Brain microvascular endothelial cell (primary cell): ENCODE results near the gene MYO1A.

Source experiments
- DNase-seq: peaks from one replicate; pipeline ENCODE4 v3.0.0-alpha.2; 2020
- H3K27ac ChIP-seq: fragments of 250-450 bp; sonication (Bioruptor Pico); 2 replicates; pipeline ENCODE4 v1.5.1; 2020; ENCODE audit warnings: mild to moderate bottlenecking, moderate library complexity
- H3K27me3 ChIP-seq: fragments of 250-450 bp; sonication (Bioruptor Pico); replicated peaks from 2 replicates; pipeline ENCODE4 v1.5.1; 2020; ENCODE audit warnings: mild to moderate bottlenecking
- H3K36me3 ChIP-seq: fragments of 250-450 bp; sonication (Bioruptor Pico); replicated peaks from 2 replicates; pipeline ENCODE4 v1.5.1; 2020; ENCODE audit warnings: mild to moderate bottlenecking
- H3K4me3 ChIP-seq: 2 replicates; pipeline ENCODE4 v1.5.1; 2011; ENCODE audit warnings: low read depth, mild to moderate bottlenecking, control low read depth, low read length, moderate library complexity
- CTCF ChIP-seq: IDR thresholded peaks from 2 replicates; pipeline ENCODE4 v1.5.1; 2011; ENCODE audit warnings: low read depth, mild to moderate bottlenecking, moderate library complexity, low read length, control low read depth, inconsistent platforms; ENCODE audit errors: missing control alignments
- in situ Hi-C: cut with HindIII; loops from 2 replicates; pipeline ENCODE4 v1.10.0; 2017; ENCODE audit warnings: low sequenced_read_pairs, low pct_ligation_motif_present

Gene MYO1A

DNA sequence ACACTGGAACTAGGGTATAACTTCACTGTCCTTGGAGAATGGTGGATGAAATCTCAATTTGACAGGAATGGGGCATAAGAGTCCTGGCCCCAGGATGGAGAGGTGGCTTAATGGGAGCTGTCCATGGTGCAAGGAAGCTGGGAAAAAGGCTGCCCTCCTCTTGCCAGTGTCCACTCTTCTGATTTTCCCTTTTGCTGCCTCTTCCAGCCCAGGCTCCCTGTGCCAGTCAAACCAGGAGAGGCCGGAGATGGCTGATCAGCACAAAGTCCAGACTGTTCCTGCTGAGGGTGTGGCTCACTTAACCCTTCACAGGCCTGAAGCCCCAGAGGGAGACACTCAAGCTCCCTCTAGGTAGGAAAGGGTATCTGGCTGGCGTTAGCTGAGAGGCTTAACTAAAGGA is at the start of gene MYO1A:
Gene MYO1A (minus strand): TSS at position 240 of the 400 bp plus-strand sequence. CDS start 1,806 bp downstream, outside the sequence.
- no peak within 1 kb of the TSS for H3K4me3 ChIP-seq
- no peaks in the 10 kb centered on the region for H3K36me3 ChIP-seq
- in situ Hi-C loops, result no loop called here
- no peak within 1 kb of the TSS for H3K27ac ChIP-seq
- no peak for DNase-seq
- no peaks in the 10 kb centered on the region for H3K27me3 ChIP-seq
- TF ChIP-seq CTCF, result no peak

DNA sequence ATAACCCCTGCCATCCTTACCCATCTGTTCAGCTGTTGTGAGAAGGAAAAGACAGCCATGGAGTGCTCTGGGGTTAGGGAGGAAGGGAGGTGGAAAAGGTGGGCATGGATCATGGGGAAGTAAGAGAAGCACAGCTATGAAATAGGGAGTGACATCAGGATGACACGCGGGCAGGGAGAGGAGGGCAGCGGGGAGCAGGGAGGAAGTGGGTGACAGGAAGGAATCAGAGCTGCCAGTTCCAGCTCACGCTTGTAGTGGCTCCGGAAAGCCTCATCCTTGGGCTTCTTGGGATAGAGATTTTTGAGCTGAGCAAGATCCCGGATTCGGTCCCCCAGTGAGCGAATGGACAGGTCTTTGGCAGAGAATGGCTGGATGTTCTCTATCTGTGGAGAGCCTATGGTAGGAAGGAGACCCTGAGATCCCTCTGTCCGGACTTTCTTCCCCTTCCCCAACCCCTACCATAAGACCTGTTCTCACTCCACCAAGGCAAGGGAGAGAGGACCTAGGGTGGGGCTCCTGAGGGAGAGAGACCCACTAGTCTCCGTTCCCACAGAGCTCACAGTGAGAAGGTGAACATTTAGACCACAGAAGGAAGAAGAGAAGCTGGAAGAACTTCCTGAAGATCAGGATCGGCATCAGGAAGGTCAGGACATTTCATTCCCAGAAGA is 49.3 kb upstream of the MYO1A start:
- Histone ChIP-seq H3K4me3 (no peak overlapping the region), H3K27ac (no peak overlapping the region), H3K36me3 (peaks cover 56% of the 10 kb centered on the region), H3K27me3 (no peaks in the 10 kb centered on the region)
- in situ Hi-C loops, result no loop called here
- TF ChIP-seq CTCF, result no peak
- no peak for DNase-seq

- H3K27me3 ChIP-seq, result no peaks in the 10 kb centered on the region
- no peak for TF ChIP-seq CTCF
- no peak for DNase-seq
- H3K4me3 ChIP-seq, result no peak overlapping the region
- peaks cover 55% of the 10 kb centered on the region for H3K36me3 ChIP-seq
- H3K27ac ChIP-seq, result no peak overlapping the region
- in situ Hi-C loops, result no loop called here
Observed at GRCh38 chr12:57098546-57098945, 48.6 kb upstream of the MYO1A start.

DNA sequence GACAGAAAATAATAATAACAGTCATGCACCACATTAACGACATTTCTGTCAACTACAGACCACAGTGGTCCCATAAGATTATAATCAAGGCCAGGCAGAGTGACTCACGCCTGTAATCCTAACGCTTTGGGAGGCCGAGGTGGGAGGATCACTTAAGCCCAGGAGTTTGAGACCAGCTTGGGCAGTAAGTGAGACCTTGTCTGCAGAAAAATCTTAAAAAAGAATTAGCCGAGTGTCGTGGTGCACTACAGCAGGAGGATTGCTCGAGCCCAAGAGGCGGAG is 47.6 kb upstream of the MYO1A start:
- in situ Hi-C loops, result no loop called here
- no peak overlapping the region for H3K27ac ChIP-seq
- no peak overlapping the region for H3K4me3 ChIP-seq
- DNase-seq, result no peak
- no peak for TF ChIP-seq CTCF
- H3K27me3 ChIP-seq, result no peaks in the 10 kb centered on the region
- peaks cover 61% of the 10 kb centered on the region for H3K36me3 ChIP-seq

GRCh38 chr12:57096748-57097553 is 47.0 kb upstream of the MYO1A start:
- in situ Hi-C loops, result no loop called here
- Histone ChIP-seq H3K4me3 (no peak overlapping the region), H3K27ac (no peak overlapping the region), H3K27me3 (no peaks in the 10 kb centered on the region), H3K36me3 (peaks cover 62% of the 10 kb centered on the region)
- TF ChIP-seq CTCF, result no peak
- DNase-seq, result no peak
